ENCODE measurements around the gene ARID1B.

The ARID1B gene

DNA sequence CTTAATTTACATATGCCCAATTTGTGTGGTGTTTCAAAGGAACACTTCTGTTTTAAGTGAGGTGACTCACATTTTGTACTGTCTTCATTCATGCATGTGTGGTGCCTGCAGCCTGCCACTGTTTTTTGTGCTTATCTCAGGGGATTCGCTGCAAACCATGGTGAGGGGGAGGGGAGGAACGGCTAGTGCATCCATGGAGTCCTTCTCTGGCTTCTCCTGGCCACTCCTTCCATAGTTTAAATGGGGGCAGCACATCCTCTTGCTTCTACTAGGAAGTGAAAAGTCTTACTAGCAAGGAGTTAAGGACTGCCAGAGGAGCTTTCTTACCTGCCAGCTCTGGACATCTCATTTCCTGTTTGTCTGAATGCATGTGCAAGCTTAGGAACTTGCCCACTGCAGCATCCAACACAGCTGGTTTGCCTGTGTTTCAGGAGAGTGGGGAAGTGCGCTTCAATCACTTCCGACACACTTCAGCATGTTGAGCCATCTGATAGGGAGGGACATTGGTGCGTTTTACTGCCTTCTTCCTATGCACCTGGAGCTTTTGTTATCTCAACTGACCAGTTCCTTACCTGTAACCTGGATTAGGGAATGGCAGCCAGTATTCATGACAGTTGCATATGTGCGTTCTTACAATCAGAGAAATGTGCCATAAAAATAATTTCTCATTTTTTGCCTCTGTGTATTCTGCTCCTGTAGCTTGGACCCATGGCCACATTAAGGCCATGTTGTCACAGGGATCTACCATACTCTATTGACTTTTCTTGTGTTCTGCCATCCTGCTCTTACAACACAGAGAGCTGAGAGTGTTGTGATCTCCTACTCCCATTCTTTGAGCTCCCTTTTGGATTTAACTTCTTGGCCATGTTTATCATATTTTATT, 211.3 kb downstream of the ARID1B start:
- DNase-seq (ENCODE audit: low read depth) = no peak
- TF ChIP-seq, protein P1, sequence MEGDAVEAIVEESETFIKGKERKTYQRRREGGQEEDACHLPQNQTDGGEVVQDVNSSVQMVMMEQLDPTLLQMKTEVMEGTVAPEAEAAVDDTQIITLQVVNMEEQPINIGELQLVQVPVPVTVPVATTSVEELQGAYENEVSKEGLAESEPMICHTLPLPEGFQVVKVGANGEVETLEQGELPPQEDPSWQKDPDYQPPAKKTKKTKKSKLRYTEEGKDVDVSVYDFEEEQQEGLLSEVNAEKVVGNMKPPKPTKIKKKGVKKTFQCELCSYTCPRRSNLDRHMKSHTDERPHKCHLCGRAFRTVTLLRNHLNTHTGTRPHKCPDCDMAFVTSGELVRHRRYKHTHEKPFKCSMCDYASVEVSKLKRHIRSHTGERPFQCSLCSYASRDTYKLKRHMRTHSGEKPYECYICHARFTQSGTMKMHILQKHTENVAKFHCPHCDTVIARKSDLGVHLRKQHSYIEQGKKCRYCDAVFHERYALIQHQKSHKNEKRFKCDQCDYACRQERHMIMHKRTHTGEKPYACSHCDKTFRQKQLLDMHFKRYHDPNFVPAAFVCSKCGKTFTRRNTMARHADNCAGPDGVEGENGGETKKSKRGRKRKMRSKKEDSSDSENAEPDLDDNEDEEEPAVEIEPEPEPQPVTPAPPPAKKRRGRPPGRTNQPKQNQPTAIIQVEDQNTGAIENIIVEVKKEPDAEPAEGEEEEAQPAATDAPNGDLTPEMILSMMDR (conservative IDR thresholded peaks at IDR 0.05; ENCODE audit: low read depth, low read length) = no peak
- no peak overlapping the region for H3K4me3 ChIP-seq (ENCODE audit: low read depth, low read length)

DNA sequence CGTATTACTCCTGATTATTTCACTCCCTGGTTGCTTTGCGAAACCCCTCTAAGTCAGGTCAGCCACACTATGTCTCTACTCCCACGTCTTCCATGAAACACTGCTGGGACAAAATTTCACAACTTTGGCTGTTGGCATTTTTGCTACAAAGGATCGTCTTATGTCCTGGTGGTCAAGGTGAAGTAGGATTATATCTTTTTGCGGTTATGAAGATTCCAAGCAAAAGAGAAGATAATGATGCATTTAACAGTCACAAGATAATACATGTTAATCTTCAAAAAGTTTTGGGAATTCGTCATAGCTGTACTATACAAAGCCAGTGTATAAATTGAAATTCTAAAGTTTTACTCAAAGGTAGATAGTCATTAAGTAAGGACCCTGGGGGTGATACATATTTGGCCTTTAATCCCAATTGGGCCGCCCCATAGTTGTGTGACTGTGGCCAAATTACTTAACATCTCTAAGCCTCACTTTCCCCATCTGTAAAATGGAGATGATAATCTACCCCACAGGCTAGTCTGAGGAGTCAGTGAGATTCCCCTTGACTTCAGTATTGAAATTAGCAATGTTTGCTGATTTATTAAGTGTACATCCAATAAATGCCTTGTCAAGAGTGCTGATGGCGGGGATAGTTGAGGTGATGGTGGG, 212.1 kb downstream of the ARID1B start:
- TF ChIP-seq, protein P1 (conservative IDR thresholded peaks at IDR 0.05; ENCODE audit: low read depth, low read length) = no peak
- DNase-seq (ENCODE audit: low read depth) = no peak

DNA sequence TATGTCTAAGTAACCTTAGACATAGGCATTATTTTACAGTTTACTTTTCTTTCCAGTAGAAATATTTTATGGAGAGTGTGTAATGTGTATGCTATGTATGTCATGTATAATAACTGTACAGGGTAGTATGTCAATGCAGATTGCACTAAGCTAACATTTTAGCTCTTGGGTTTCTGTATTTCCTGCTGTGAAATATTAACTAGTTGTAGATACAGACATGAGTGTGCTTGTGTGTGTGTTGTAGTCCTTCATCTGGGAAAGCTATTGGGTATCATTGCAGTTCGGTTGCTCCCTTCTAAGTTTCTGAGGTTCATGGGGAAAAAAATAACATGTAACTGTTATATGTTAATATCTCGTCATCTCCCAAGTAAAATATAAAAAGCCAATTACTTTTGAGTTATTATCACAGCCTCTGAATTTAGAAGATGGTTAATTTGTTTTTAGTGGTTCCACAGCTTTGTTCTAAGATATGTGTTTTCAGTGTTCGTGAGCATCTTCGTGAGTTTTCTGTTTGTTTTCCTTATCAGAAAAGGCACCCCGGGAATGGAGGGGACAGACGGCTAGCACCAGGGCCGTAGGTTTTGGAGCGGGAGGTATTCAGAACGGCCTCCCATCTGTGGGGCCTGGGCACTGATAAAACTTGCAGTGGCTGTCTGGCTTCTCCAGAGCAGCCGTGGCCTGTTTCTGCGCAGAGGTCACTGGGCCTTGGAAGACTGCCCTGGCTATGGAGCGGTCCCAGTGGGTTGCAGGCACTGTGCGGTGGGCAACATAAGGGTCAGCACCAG, 215.0 kb downstream of the ARID1B start:
- DNase-seq (ENCODE audit: low read depth) = peak; percentile 56
- H3K4me3 ChIP-seq (ENCODE audit: low read depth, low read length) = no peak overlapping the region
- TF ChIP-seq, protein P1 (conservative IDR thresholded peaks at IDR 0.05; ENCODE audit: low read depth, low read length) = no peak

More for the DNA sequence above, 212.1 kb downstream of the ARID1B start:
- H3K4me3 ChIP-seq (ENCODE audit: low read depth, low read length) = no peak overlapping the region

DNA sequence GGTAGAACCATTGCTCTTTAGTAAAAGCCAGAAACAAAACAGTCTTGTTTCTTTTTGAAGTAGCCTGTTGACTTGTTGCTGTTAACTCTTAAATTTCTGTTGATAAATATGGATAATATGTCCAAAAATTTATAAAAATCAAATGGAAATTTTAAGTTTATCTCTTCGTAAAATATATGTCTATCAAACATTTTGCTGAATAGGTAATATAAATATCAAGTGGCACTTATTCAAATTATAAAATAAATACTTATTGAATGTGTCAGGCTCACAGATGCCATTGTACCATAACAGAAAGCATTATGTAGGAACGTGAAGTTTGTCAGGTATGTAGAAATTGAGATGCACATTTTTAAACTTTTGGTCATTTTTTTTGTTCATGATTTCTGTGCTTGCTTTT, 216.5 kb downstream of the ARID1B start:
- no peak overlapping the region for H3K4me3 ChIP-seq (ENCODE audit: low read depth, low read length)
- TF ChIP-seq, protein P1 (conservative IDR thresholded peaks at IDR 0.05; ENCODE audit: low read depth, low read length) = no peak
- no peak for DNase-seq (ENCODE audit: low read depth)

DNA sequence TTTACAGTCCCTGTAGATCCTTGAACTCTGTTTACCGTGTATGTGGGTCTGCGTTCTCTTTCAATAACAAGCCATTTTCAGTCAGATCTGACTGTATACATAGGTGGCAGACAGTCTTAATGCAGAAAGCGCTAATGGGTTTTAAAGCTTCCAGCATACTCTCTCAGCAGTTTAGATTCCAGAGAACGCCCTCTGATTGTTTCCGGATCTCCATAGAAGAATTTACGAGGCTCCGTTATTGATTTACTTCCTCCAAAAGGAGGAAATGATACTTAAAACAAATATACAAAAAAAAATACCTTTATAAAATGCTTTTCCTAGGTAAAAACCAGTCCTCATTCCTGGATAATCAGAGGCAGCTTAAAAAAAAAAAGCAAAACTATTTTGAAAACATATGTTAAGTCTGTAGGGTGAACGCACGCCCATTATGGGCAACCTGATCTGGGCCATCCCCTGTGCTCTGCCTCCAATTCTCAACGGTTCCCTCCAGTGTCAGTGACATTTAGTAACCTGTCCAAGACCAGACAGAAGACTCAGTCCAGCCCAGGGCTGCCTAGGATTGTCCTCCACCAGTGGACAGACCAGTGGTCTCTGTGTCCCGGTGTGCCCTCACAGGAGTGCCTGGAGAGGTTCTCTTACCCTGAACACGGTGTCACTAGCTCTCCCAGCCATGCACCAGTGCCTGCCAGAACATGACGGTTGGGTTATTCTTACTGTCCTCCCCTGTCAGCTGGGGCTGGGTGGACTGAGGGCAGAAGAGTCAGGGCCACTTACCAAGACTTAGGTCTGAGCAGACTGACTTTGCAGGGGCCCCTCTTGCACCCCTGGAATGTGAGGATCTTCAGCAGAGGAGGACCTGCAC, 217.3 kb downstream of the ARID1B start:
- no peak for DNase-seq (ENCODE audit: low read depth)
- TF ChIP-seq, protein P1 (conservative IDR thresholded peaks at IDR 0.05; ENCODE audit: low read depth, low read length) = no peak
- H3K4me3 ChIP-seq (ENCODE audit: low read depth, low read length) = no peak overlapping the region

DNA sequence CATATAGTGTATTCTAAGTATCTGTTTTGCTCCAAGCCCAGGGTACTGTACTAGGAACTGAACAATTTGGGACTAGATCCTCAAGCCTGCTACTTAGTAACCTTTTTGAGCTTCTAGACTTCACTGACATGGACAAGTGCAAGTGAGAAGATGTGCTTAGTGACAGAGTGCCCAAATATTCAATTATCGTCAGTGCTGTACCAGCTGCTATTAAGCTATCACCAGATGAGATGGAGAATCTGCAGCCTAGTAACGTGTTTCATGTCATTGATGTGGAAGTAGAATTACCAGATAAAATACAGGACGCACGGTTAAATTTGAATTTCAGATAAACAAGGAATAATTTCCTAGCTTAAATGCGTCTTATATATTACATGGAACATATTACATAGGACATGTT, 218.3 kb downstream of the ARID1B start:
- TF ChIP-seq, protein P1 (conservative IDR thresholded peaks at IDR 0.05; ENCODE audit: low read depth, low read length) = no peak
- no peak for DNase-seq (ENCODE audit: low read depth)
- H3K4me3 ChIP-seq (ENCODE audit: low read depth, low read length) = no peak overlapping the region

Data from choroid plexus epithelial cell (primary cell).